Body of pancreas (tissue), 4 donors: Measurements from ENCODE around the gene EZH1. TPM values are rescaled to one million over a fixed set of nuclear protein-coding genes. Genes with fewer than 3 reads are reported as not detected.
A peak's percentile ranks its signal among the peaks of the same experiment; 100 is the strongest.

Experiments used
- ATAC-seq: fragments of 150-250 bp; one replicate; pipeline ENCODE4 v1.9.1; 2016
- DNase-seq, 4 donors: peaks; one replicate each; pipeline ENCODE4 v3.0.0-alpha.2; 2019
- H3K27ac ChIP-seq, 4 donors: fragments of 200-600 bp; sonication (generic); 1 replicate in 3 of 4; 2 replicates in 1 of 4; pipeline versions ENCODE4 v1.5.1 to v1.6.1; 2016 to 2019; ENCODE audit warnings: mild to moderate bottlenecking in 1 of 4, mixed read lengths in 1 of 4, moderate library complexity in 1 of 4
- H3K27me3 ChIP-seq, 2 donors: fragments of 200-600 bp; sonication (generic); one replicate each; pipeline ENCODE4 v1.6.0; 2016; ENCODE audit warnings: mild to moderate bottlenecking in 1 of 2
- H3K36me3 ChIP-seq, 2 donors: fragments of 200-600 bp; sonication (generic); replicated peaks in 1 of 2; 2 replicates each; pipeline ENCODE4 v1.5.1; 2016; ENCODE audit warnings: low read depth in 2 of 2; ENCODE audit not compliant: insufficient read depth in 1 of 2
- H3K4me1 ChIP-seq: fragments of 200-600 bp; sonication (generic); one replicate; pipeline ENCODE4 v1.6.0; 2016
- H3K4me3 ChIP-seq, 2 donors: fragments of 200-600 bp; sonication (generic); 1 replicate in 1 of 2; 2 replicates in 1 of 2; pipeline ENCODE4 v1.5.1; 2016 to 2019
- H3K9me3 ChIP-seq, 3 donors: fragments of 200-600 bp; sonication (generic); 1 replicate in 2 of 3; 2 replicates in 1 of 3; pipeline ENCODE4 v1.5.1; 2016
- CTCF ChIP-seq, 7 experiments: fragments of 450-650 bp in 4 of 7; fragments of 200-600 bp in 3 of 7; sonication (generic) in 3 of 7; IDR thresholded peaks; one replicate each; pipeline ENCODE4 v1.5.1; 2016 to 2019; ENCODE audit warnings: antibody characterized with exemption in 7 of 7
- POLR2A ChIP-seq, 3 donors: fragments of 450-650 bp; IDR thresholded peaks; one replicate each; pipeline ENCODE4 v1.6.1; 2016; ENCODE audit warnings: antibody characterized with exemption in 3 of 3, mild to moderate bottlenecking in 2 of 3
- WGBS, 2 donors: methylation state at CpG; one replicate each; pipeline ENCODE4 v1.1.5; 2017; 5-methylcytosine and 5-hydroxymethylcytosine counted together
- intact Hi-C: fragments of 100-400 bp; cut with DNase I; formaldehyde crosslinking; loops from one replicate; pipeline ENCODE4 v1.15.1; 2023
- microRNA-seq, 2 donors: library from miRNA; unstranded; fragments of <30 nt; microRNA quantifications; one replicate each; pipeline ENCODE4, GENCODE V29; 2016; ENCODE audit warnings: borderline number of aligned reads in 2 of 2, borderline replicate concordance in 2 of 2
- small RNA-seq: library from RNA; depleted of rRNA; stranded (forward); fragments of <200 nt; gene quantifications from one replicate; pipeline ENCODE3, GENCODE V24; 2016
- total RNA-seq, 2 donors: library from RNA; depleted of rRNA; stranded (reverse); fragments of >200 nt; gene quantifications; one replicate each; pipeline ENCODE4 v1.1.0, GENCODE V29; 2016

Gene EZH1
- total RNA-seq, 2 donors from 2014 or later: 19.1 to 28.5 TPM

GRCh38 chr17:42653179-42654124, 91.4 kb downstream of the EZH1 start:
- no peaks in the 10 kb centered on the region for H3K27me3 ChIP-seq
- H3K9me3 ChIP-seq: no peaks in the 10 kb centered on the region
- H3K4me1 ChIP-seq: peaks cover 40% of the 10 kb centered on the region
- WGBS, 2 donors: 26 to 33% methylated on average over 40 to 42 of the region's 42 CpGs
- DNase-seq (peak; percentile 68 to 81 (median 74)), ATAC-seq (peak; percentile 76)
- TF ChIP-seq POLR2A (IDR thresholded peaks at IDR 0.05) (peak in 2 of 3 donors; percentile 33 to 43), CTCF (IDR thresholded peaks at IDR 0.05) (no peak)
- H3K27ac ChIP-seq: peak overlapping the region in 3 of 4 donors; percentile 75 to 81 (median 78)
- H3K4me3 ChIP-seq: no peak overlapping the region
- intact Hi-C loops: no loop called here
- H3K36me3 ChIP-seq: no peaks in the 10 kb centered on the region

- WGBS, 2 donors: 72 to 73% methylated on average over 4 of the region's 4 CpGs
- intact Hi-C loops: no loop called here
- no peak for ATAC-seq
Observed at GRCh38 chr17:42651392-42651791, 93.4 kb downstream of the EZH1 start.

More at GRCh38 chr17:42651392-42651791, 93.4 kb downstream of the EZH1 start:
- Histone ChIP-seq H3K4me1 (peaks cover 40% of the 10 kb centered on the region), H3K27me3 (no peaks in the 10 kb centered on the region), H3K27ac (peak overlapping the region in 1 of 4 donors; percentile 48), H3K36me3 (no peaks in the 10 kb centered on the region), H3K9me3 (no peaks in the 10 kb centered on the region), H3K4me3 (no peak overlapping the region)
- DNase-seq: no peak
- no peak for TF ChIP-seq CTCF (IDR thresholded peaks at IDR 0.05)
- no peak for TF ChIP-seq POLR2A (IDR thresholded peaks at IDR 0.05)

Small RNA genes within 50 kb of the gene (microRNA-seq; reads per million reads assigned to microRNA genes)
- 0.93 to 1.8 reads per million in 2 donors for gene MIR6780A

Small RNA genes within 50 kb of the gene (small RNA-seq; reads per million reads assigned to genes)
- gene HMGN2P15 (not detected), gene MIR6780A (not detected)

Other genes starting within 250 kb of the EZH1 start
- gene NAGLU, start 208.8 kb downstream of the EZH1 start, total RNA-seq: 100 to 1,000 TPM in 1 of 2 donors, 10 to 100 TPM in 1; 46.4 to 110 TPM
- 1 to 10 TPM in 1 of 2 donors, under 1 TPM in 1; 0.78 to 9.2 TPM for gene HSD17B1, start 192.1 kb downstream of the EZH1 start, total RNA-seq
- 10 to 100 TPM; 24.1 to 60.6 TPM for gene COASY, start 182.9 kb downstream of the EZH1 start, total RNA-seq
- 10 to 100 TPM; 24.9 to 28.7 TPM for gene MLX, start 177.9 kb downstream of the EZH1 start, total RNA-seq
- gene PSMC3IP, start 167.3 kb downstream of the EZH1 start, total RNA-seq: 1 to 10 TPM in 1 of 2 donors, not detected in 1; 2.1 TPM
- 10 to 100 TPM; 36.9 to 42.0 TPM for gene RETREG3, start 135.7 kb downstream of the EZH1 start, total RNA-seq
- 10 to 100 TPM; 17.4 to 23.1 TPM for gene TUBG1, start 135.4 kb downstream of the EZH1 start, total RNA-seq
- 10 to 100 TPM; 64.1 to 80.4 TPM for gene TUBG2, start 85.8 kb downstream of the EZH1 start, total RNA-seq
- 100 to 1,000 TPM in 1 of 2 donors, 10 to 100 TPM in 1; 63.0 to 105 TPM for gene PLEKHH3, start 68.0 kb downstream of the EZH1 start, total RNA-seq
- gene CCR10, start 63.2 kb downstream of the EZH1 start, total RNA-seq: under 1 TPM; 0.78 to 0.99 TPM
- gene CNTNAP1, start 62.5 kb downstream of the EZH1 start, total RNA-seq: 1 to 10 TPM; 4.9 to 6.7 TPM
- 1 to 10 TPM; 3.1 to 7.6 TPM for gene RAMP2, start 16.2 kb upstream of the EZH1 start, total RNA-seq
- 10 to 100 TPM; 17.8 to 23.9 TPM for gene VPS25, start 28.4 kb upstream of the EZH1 start, total RNA-seq
- gene WNK4, start 35.6 kb upstream of the EZH1 start, total RNA-seq: under 1 TPM in 1 of 2 donors, not detected in 1; 0.26 TPM
- gene COA3, start 53.7 kb upstream of the EZH1 start, total RNA-seq: 10 to 100 TPM; 69.2 to 72.4 TPM
- not detected for gene CNTD1, start 53.8 kb upstream of the EZH1 start, total RNA-seq
- gene BECN1, start 79.2 kb upstream of the EZH1 start, total RNA-seq: 10 to 100 TPM; 50.4 to 65.1 TPM
- 10 to 100 TPM; 41.2 to 51.6 TPM for gene PSME3, start 88.4 kb upstream of the EZH1 start, total RNA-seq
- 1 to 10 TPM; 1.0 to 3.0 TPM for gene AOC2, start 99.5 kb upstream of the EZH1 start, total RNA-seq
- 10 to 100 TPM in 1 of 2 donors, 1 to 10 TPM in 1; 6.5 to 55.7 TPM for gene AOC3, start 106.2 kb upstream of the EZH1 start, total RNA-seq
- 1 to 10 TPM in 1 of 2 donors, not detected in 1; 2.6 TPM for gene G6PC1, start 155.8 kb upstream of the EZH1 start, total RNA-seq
- 10 to 100 TPM; 44.5 to 51.9 TPM for gene AARSD1, start 219.4 kb upstream of the EZH1 start, total RNA-seq
- under 1 TPM in 1 of 2 donors, not detected in 1; 0.52 TPM for gene PTGES3L, start 235.0 kb upstream of the EZH1 start, total RNA-seq
- gene RUNDC1, start 235.5 kb upstream of the EZH1 start, total RNA-seq: 10 to 100 TPM; 17.1 to 37.6 TPM